ENCODE data around the gene OR1D5. TPM values are rescaled to one million over a fixed set of nuclear protein-coding genes. Genes with fewer than 3 reads are reported as not detected.
A peak's percentile ranks its signal among the peaks of the same experiment; 100 is the strongest.
"Not testable (repeated sequence)": the region's sequence is repeated elsewhere in the genome, so short reads cannot be mapped to it uniquely, and the experiment has no call there.

The OR1D5 gene
- total RNA-seq, 1 donor = not detected

- DNase-seq (ENCODE audit: low read depth in 2 of 3, low spot score in 2 of 3) = no peak
Observed at GRCh38 chr17:3032258-3033247, 30.9 kb downstream of the OR1D5 start.

GRCh38 chr17:3030852-3031470, 32.4 kb downstream of the OR1D5 start:
- DNase-seq (ENCODE audit: low read depth in 2 of 3, low spot score in 2 of 3) = not testable (repeated sequence)

GRCh38 chr17:3030096-3030495, 33.3 kb downstream of the OR1D5 start:
- DNase-seq (ENCODE audit: low read depth in 2 of 3, low spot score in 2 of 3) = no peak

DNA sequence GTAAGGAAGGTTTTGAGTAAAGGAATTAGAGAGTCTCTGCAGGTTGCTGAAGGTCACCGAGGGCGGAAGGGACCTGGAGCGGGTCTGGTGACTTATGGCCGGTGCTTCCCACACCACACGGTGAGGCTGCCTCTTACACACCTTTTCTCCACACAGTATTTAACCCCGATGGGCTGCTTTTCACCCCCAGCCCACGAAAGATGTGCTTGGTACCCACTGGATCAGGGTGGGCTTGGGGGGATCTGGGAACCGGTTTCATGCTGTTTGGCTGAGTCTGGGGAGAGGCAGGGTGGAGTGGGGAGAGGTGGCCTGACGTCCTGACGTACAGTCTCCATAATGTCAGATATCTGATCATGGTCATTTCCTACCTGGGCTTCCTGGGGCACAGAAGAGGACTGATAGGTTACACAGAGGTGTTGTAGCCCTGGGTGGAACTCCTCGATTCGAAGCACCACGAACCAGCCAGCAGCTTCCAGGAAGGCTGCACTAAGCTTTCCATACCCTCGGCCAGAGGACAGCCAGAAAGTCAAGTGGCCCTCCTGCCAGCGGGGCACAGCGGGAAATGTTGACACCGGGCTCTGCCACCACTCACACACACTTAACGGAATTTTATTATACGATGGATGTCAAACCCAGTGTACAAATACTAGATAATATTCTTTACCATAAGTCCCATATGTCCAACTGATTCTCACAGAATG, 34.0 kb downstream of the OR1D5 start:
- no peak for DNase-seq (ENCODE audit: low read depth in 2 of 3, low spot score in 2 of 3)

DNA sequence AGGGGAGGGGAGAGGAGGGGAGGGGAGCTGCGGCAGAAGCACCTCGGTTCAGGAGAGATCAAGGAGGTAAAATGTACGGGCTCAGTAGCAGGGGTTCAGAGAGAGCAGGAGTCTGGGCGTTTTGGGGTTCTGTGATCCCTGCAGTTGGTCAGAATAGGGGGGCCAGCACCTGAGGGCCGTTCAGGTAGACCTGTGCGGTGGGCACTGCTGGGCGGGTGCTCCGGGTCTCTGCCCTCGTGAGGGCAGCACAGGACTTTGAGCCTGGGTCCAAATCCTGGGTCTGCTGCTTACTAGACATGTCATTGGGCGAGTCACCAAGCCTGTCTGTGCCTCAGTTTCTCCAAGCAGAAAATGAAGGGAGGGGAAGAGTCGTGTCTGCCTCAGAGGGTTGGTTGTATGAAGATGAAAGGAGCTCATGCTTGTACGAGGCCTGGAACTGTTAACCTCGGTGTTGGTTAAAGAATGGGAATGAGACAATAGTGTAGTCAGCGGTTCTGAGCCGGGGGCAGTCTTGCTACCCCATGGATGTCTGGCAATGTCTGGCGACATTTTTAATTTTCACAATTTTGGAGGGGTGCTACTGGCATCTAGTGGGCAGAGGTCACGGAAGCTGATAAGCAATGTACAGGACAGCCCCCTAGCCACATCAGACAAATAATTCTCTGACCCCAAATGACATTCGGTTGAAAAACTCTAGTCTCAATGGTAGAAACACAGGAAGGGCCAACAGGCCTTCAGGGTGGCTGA, 35.4 kb downstream of the OR1D5 start:
- no peak for DNase-seq (ENCODE audit: low read depth in 2 of 3, low spot score in 2 of 3)

DNA sequence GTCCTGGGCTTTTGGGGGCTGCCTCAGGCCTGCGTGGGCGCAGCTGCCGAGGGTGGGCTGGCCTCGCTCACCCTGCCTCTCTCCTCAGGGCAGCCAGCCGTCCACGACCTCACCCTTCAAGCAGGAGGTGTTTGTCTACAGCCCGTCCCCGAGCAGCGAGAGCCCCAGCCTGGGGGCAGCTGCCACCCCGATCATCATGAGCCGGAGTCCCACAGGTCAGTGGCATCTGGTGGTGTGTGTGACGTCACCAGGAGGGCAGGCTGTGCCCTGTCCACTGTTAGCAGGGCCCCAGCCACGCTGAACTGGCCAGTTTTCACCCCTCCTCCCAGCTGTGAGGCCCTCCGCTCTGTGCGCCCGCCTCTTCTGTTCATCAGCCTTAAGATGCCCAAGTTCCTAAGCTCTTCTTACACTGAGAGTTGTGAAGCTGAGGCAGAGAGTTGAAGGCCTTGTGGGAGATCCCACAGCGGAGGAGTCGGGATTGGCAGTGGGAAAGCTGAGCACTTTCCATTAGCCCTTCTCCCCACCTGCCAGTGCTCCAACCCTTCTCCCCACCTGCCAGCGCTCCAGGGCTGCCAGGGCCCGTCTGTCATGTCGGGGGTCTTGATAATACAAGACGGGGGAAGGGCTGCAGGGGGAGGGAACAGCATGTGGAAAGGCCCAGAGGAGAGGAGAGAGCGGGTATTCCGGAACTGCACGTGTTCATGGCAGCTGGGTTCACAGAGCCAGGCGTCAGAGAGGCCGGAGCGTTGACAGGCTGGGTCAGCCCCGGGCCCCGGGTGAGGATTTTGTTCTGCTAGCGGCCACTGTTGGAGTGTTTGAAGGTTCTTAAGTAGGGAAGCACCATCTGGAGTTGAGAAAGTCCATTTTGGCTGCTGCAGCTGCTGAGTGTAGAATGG, 36.3 kb downstream of the OR1D5 start:
- DNase-seq (ENCODE audit: low read depth in 2 of 3, low spot score in 2 of 3) = no peak

GRCh38 chr17:3026125-3026855, 37.1 kb downstream of the OR1D5 start:
- DNase-seq (ENCODE audit: low read depth in 2 of 3, low spot score in 2 of 3) = no peak

DNA sequence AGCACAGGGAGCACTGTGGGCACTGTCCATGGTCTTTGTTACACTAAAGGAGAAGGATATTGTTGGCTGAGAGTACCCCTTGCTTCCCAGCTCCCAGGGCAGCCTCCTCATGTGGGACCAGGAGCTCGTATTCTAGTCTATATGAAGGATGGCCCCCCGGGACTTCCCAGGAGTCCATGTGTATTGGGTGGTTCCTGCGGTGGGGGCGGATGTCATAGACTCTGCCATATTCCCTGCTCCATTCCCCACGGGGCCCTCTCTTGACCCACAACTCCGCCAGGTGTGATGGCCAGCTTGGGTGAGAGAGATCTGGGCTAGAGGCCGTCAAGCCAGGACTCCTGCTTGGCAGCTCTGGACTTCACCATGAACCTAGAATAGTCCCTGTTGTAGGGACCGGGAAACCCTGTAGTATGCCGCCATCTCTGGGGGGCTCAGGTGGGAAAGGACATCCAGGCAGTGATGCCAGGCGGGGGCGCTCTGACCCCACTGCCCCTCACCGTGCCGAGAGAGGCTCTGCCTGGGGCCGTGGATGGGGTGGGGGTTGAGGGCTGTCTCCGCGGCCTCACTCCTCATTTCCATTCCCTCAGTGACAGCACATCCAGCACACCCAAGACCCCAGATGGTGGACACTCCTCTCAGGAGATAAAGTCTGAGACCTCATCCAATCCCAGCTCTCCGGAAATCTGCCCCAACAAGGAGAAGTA, 37.8 kb downstream of the OR1D5 start:
- DNase-seq (ENCODE audit: low read depth in 2 of 3, low spot score in 2 of 3) = no peak

GRCh38 chr17:3024346-3024745, 39.1 kb downstream of the OR1D5 start:
- no peak for DNase-seq (ENCODE audit: low read depth in 2 of 3, low spot score in 2 of 3)

DNA sequence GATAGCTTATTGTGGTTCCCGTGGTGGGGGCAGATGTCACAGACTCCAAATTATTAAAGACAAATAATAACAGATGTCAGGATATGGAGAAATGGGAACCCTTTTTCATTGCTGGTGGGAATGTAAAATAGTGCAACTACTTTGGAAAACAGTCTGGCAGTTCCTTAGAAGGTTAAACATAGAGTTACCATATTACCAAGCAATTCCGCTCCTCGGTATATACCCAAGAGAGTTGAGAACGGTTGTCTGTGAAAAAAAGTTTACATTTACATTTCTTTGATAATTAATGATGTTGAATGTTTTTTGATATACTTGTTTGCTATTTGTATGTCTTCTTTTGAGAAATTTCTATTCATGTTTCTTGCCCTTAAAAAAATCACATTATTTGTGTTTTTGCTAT, 41.2 kb downstream of the OR1D5 start:
- DNase-seq (ENCODE audit: low read depth in 2 of 3, low spot score in 2 of 3) = no peak

DNA sequence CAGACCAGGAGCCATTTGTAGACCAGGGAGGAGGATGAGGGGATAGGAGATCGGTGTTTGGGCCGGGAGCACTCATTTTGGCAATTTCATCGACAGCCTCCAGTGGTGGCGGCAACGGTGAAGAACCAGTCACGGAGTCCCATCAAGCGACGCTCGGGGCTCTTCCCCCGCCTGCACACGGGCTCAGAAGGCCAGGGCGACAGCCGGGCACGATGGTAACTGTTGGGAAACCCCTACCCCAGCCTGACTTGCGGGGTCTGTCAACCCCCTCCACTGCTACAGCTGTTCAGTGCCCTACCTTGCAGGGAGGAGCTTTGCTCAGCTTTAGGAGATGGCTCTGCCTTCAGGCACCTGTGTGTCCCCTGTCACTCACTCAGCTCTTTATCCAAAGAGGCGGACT, 43.0 kb downstream of the OR1D5 start:
- no peak for DNase-seq (ENCODE audit: low read depth in 2 of 3, low spot score in 2 of 3)

- DNase-seq (ENCODE audit: low read depth in 2 of 3, low spot score in 2 of 3) = no peak
Observed at GRCh38 chr17:3019761-3020160, 43.6 kb downstream of the OR1D5 start.

- no peak for DNase-seq (ENCODE audit: low read depth in 2 of 3, low spot score in 2 of 3)
Observed at GRCh38 chr17:3017936-3018335, 45.5 kb downstream of the OR1D5 start.

- no peak for DNase-seq (ENCODE audit: low read depth in 2 of 3, low spot score in 2 of 3)
Observed at GRCh38 chr17:3015890-3016289, 47.5 kb downstream of the OR1D5 start.

DNA sequence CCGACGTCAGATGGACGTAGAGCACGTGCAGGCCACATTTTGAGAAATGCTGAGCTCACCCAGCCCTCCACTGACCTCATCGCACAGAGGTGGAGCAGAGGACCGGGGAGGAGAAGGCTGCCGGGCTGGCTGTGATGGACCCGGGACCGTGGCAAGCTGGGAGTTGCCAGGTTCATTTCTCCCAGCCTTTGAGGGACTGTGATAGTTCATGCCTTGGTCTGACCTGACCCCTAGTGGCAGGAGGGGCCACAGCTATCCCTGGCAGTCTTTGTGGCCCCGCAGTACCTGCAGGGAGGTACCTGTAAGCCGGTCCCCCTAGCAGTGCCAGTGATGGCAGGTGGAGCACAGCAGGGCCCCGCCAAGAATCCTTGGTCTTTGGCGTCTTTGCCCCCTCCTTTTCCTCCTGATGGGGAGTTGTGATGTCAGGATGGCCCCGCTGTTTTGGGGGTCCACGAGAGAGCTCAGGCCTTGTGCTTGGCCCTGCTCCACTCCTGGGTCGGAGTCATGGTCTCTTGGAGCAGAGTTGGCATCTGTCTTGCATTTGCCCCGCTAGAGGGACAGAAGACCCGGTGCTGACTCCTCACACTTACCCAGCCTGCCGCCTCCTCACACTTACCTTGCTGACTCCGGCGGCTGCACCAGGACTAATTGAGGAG, 50.4 kb downstream of the OR1D5 start:
- DNase-seq (ENCODE audit: low read depth in 2 of 3, low spot score in 2 of 3) = peak in 2 of 3 donors; percentile 54 to 74

Measured in hematopoietic multipotent progenitor cell (in vitro differentiated cells).